Tongue (tissue), 2 donors: Measurements from ENCODE around the gene AP4E1. TPM values are rescaled to one million over a fixed set of nuclear protein-coding genes. Genes with fewer than 3 reads are reported as not detected.
"Not testable (repeated sequence)": the region's sequence is repeated elsewhere in the genome, so short reads cannot be mapped to it uniquely, and the experiment has no call there.

Source experiments
- DNase-seq: peaks from one replicate; pipeline ENCODE4 v3.0.0-alpha.2; 2015
- total RNA-seq: library from RNA; depleted of rRNA; stranded (reverse); fragments of >200 nt; gene quantifications from one replicate; pipeline ENCODE4 v1.2.3, GENCODE V29; 2014

Gene AP4E1
- total RNA-seq, 1 donor from 2014 or later, result 14.2 TPM

- no peak for DNase-seq
Observed at GRCh38 chr15:50889589-50889988, 18.9 kb upstream of the AP4E1 start.

GRCh38 chr15:50890751-50891150, 17.7 kb upstream of the AP4E1 start:
- no peak for DNase-seq

GRCh38 chr15:50891159-50891558, 17.3 kb upstream of the AP4E1 start:
- no peak for DNase-seq

- DNase-seq, result no peak
Observed at GRCh38 chr15:50893976-50894375, 14.5 kb upstream of the AP4E1 start.

GRCh38 chr15:50901390-50901789, 7.1 kb upstream of the AP4E1 start:
- DNase-seq, result not testable (repeated sequence)

- DNase-seq, result no peak
Observed at GRCh38 chr15:50904211-50904610, 4.3 kb upstream of the AP4E1 start.

GRCh38 chr15:50905055-50905454, 3.4 kb upstream of the AP4E1 start:
- DNase-seq, result no peak

GRCh38 chr15:50906954-50907600, 1.4 kb upstream of the AP4E1 start:
- no peak for DNase-seq

- peak; percentile 55 for DNase-seq
Observed at GRCh38 chr15:50907601-50908208, 778 bp upstream of the AP4E1 start.

- DNase-seq, result no peak
Observed at GRCh38 chr15:50909010-50909317, 481 bp downstream of the AP4E1 start.

- DNase-seq, result not testable (repeated sequence)
Observed at GRCh38 chr15:50910426-50910795, 1.9 kb downstream of the AP4E1 start.

GRCh38 chr15:50911001-50911400, 2.5 kb downstream of the AP4E1 start:
- DNase-seq, result no peak

- no peak for DNase-seq
Observed at GRCh38 chr15:50911621-50912020, 3.1 kb downstream of the AP4E1 start.

- DNase-seq, result no peak
Observed at GRCh38 chr15:50916400-50916799, 7.9 kb downstream of the AP4E1 start.

GRCh38 chr15:50919359-50919758, 10.9 kb downstream of the AP4E1 start:
- DNase-seq, result not testable (repeated sequence)

- DNase-seq, result no peak
Observed at GRCh38 chr15:50925281-50925680, 16.8 kb downstream of the AP4E1 start.

GRCh38 chr15:50929062-50929461, 20.6 kb downstream of the AP4E1 start:
- DNase-seq, result no peak

GRCh38 chr15:50930792-50931191, 22.3 kb downstream of the AP4E1 start:
- no peak for DNase-seq

- no peak for DNase-seq
Observed at GRCh38 chr15:50933341-50933740, 24.9 kb downstream of the AP4E1 start.

- no peak for DNase-seq
Observed at GRCh38 chr15:50938525-50938924, 30.0 kb downstream of the AP4E1 start.

GRCh38 chr15:50939911-50940310, 31.4 kb downstream of the AP4E1 start:
- DNase-seq, result no peak

- DNase-seq, result no peak
Observed at GRCh38 chr15:50940506-50940905, 32.0 kb downstream of the AP4E1 start.

GRCh38 chr15:50943638-50944037, 35.2 kb downstream of the AP4E1 start:
- DNase-seq, result no peak

- peak; percentile 19 for DNase-seq
Observed at GRCh38 chr15:50944672-50945071, 36.2 kb downstream of the AP4E1 start.

GRCh38 chr15:50945725-50946124, 37.2 kb downstream of the AP4E1 start:
- no peak for DNase-seq
